C4-2B (cell line): Measurements from ENCODE around the gene PRSS53.

Experiments
- H3K27ac ChIP-seq: fragments of 450-650 bp; 2 replicates; pipeline ENCODE4 v1.5.1; 2017
- CTCF ChIP-seq: fragments of 450-650 bp; conservative IDR thresholded peaks from 2 replicates; pipeline ENCODE4 v1.5.1; 2017; ENCODE audit warnings: mild to moderate bottlenecking
- ZFX ChIP-seq: fragments of 450-650 bp; IDR thresholded peaks from 2 replicates; pipeline ENCODE4 v1.6.1; 2017

PRSS53 gene

GRCh38 chr16:31128711-31129567 is 40.2 kb upstream of the PRSS53 start:
- TF ChIP-seq CTCF: no peak
- H3K27ac ChIP-seq: peak overlapping the region; percentile 71

- no peak for TF ChIP-seq CTCF
- TF ChIP-seq ZFX: no peak
Measured at GRCh38 chr16:31127182-31127581, 38.4 kb upstream of the PRSS53 start.

GRCh38 chr16:31125844-31126243 is 37.1 kb upstream of the PRSS53 start:
- no peak overlapping the region for H3K27ac ChIP-seq
- no peak for TF ChIP-seq CTCF
- no peak for TF ChIP-seq ZFX

More at GRCh38 chr16:31127182-31127581, 38.4 kb upstream of the PRSS53 start:
- H3K27ac ChIP-seq: no peak overlapping the region

- TF ChIP-seq ZFX (no peak), CTCF (no peak)
Measured at GRCh38 chr16:31120129-31120528, 31.4 kb upstream of the PRSS53 start.

GRCh38 chr16:31118223-31119155 is 29.7 kb upstream of the PRSS53 start:
- TF ChIP-seq CTCF: no peak
- no peak for TF ChIP-seq ZFX
- peak overlapping the region; percentile 89 for H3K27ac ChIP-seq

More at GRCh38 chr16:31120129-31120528, 31.4 kb upstream of the PRSS53 start:
- no peak overlapping the region for H3K27ac ChIP-seq

GRCh38 chr16:31117384-31118222 is 28.9 kb upstream of the PRSS53 start, which contains the start of gene KAT8:
KAT8 (plus strand) TSS chr16:31117664; CDS start chr16:31117682, 18 bp downstream.
- peak within 1 kb of the TSS; percentile 89 for H3K27ac ChIP-seq
- TF ChIP-seq CTCF (no peak), ZFX (no peak)
